ENCODE data around the gene YIPF3.

- TF ChIP-seq TAF1 (IDR thresholded peaks at IDR 0.05; ENCODE audit: low read depth, low read length) (no peak), POLR2AphosphoS5 (IDR thresholded peaks at IDR 0.05; ENCODE audit: low read depth, low read length) (no peak), POLR2A (IDR thresholded peaks at IDR 0.05; ENCODE audit: low read depth, low read length) (no peak), SPI1 (IDR thresholded peaks at IDR 0.05; ENCODE audit: low read depth, low read length) (no peak)
These were observed 15.8 kb downstream of the YIPF3 start for GRCh38 chr6:43500921-43501320.
